Karpas-422 (cell line): ENCODE measurements around the gene ZNF45. TPM values are rescaled to one million over a fixed set of nuclear protein-coding genes. Genes with fewer than 3 reads are reported as not detected.

ENCODE experiments used
- DNase-seq: peaks from one replicate; pipeline ENCODE4 v3.0.0-alpha.2; 2015
- H2AFZ ChIP-seq: fragments of 200-600 bp; sonication (generic); 2 replicates; pipeline ENCODE4 v1.6.1; 2014; ENCODE audit warnings: antibody characterized with exemption, low read length, mixed read lengths
- H3K27ac ChIP-seq: fragments of 200-600 bp; sonication (generic); 2 replicates; pipeline ENCODE4 v1.5.1; 2014; ENCODE audit warnings: mild to moderate bottlenecking, low read length, moderate library complexity
- H3K27me3 ChIP-seq: fragments of 200-600 bp; sonication (generic); 2 replicates; pipeline ENCODE4 v1.6.1; 2014; ENCODE audit warnings: low read length, mixed read lengths
- H3K36me3 ChIP-seq: fragments of 200-600 bp; sonication (generic); 2 replicates; pipeline ENCODE4 v1.6.1; 2014; ENCODE audit warnings: low read length, mixed read lengths; ENCODE audit not compliant: insufficient read depth
- H3K4me1 ChIP-seq: fragments of 200-600 bp; sonication (generic); 2 replicates; pipeline ENCODE4 v1.6.1; 2014; ENCODE audit warnings: mild to moderate bottlenecking, low read length, mixed read lengths
- H3K4me2 ChIP-seq: fragments of 200-600 bp; sonication (generic); 2 replicates; pipeline ENCODE4 v1.6.1; 2014; ENCODE audit warnings: low read length, low read depth, mild to moderate bottlenecking; ENCODE audit not compliant: poor library complexity, severe bottlenecking
- H3K4me3 ChIP-seq: fragments of 200-600 bp; sonication (generic); 2 replicates; pipeline ENCODE4 v1.5.1; 2014; ENCODE audit warnings: mild to moderate bottlenecking, antibody characterized with exemption, low read length, mixed read lengths
- H3K79me2 ChIP-seq: fragments of 200-600 bp; sonication (generic); 2 replicates; pipeline ENCODE4 v1.6.1; 2014; ENCODE audit warnings: mild to moderate bottlenecking, low read length, mixed read lengths
- H3K9ac ChIP-seq: fragments of 200-600 bp; sonication (generic); 2 replicates; pipeline ENCODE4 v1.6.0; 2014; ENCODE audit warnings: low read length
- H3K9me2 ChIP-seq: fragments of 200-600 bp; sonication (generic), shearing (Covaris generic); replicated peaks from 2 replicates; pipeline ENCODE4 v1.6.0; 2014; ENCODE audit warnings: mild to moderate bottlenecking, low read length, moderate library complexity; ENCODE audit not compliant: insufficient read depth
- H3K9me3 ChIP-seq: fragments of 300-700, 200-600 bp; sonication (generic); 2 replicates; pipeline ENCODE4 v1.6.1; 2014; ENCODE audit warnings: low read length, mixed read lengths
- H4K20me1 ChIP-seq: fragments of 200-600 bp; sonication (generic); 2 replicates; pipeline ENCODE4 v1.6.1; 2014; ENCODE audit warnings: mild to moderate bottlenecking, antibody characterized with exemption, low read length, low read depth; ENCODE audit not compliant: insufficient read depth
- total RNA-seq: library from RNA; depleted of rRNA; stranded (reverse); fragments of >200 nt; shearing (Covaris generic); gene quantifications from 2 replicates; pipeline ENCODE4 v1.2.3, GENCODE V29; 2014; ENCODE audit warnings: low replicate concordance

ZNF45 gene
- total RNA-seq, 1 experiment from 2014 or later: 21.7 TPM

- no peak overlapping the region for H3K4me2 ChIP-seq
- peaks cover 4% of the 10 kb centered on the region for H3K4me1 ChIP-seq
- no peak overlapping the region for H3K27ac ChIP-seq
- no peaks in the 10 kb centered on the region for H4K20me1 ChIP-seq
- no peaks in the 10 kb centered on the region for H3K36me3 ChIP-seq
- DNase-seq: no peak
- no peaks in the 10 kb centered on the region for H3K9me2 ChIP-seq
- peaks cover 8% of the 10 kb centered on the region; the same call in 1 of the 2 replicates for H3K9me3 ChIP-seq
- no peak overlapping the region for H3K4me3 ChIP-seq
- no peak overlapping the region for H2AFZ ChIP-seq
- no peaks in the 10 kb centered on the region for H3K79me2 ChIP-seq
- no peaks in the 10 kb centered on the region for H3K27me3 ChIP-seq
- H3K9ac ChIP-seq: no peak overlapping the region
Observed at GRCh38 chr19:43905897-43906296, 29.2 kb downstream of the ZNF45 start.

- Histone ChIP-seq H3K79me2 (no peaks in the 10 kb centered on the region), H3K27me3 (no peaks in the 10 kb centered on the region), H3K9me2 (no peaks in the 10 kb centered on the region), H2AFZ (no peak overlapping the region), H3K9me3 (peaks cover 4% of the 10 kb centered on the region; the same call in 1 of the 2 replicates), H3K9ac (no peak overlapping the region), H3K36me3 (no peaks in the 10 kb centered on the region), H4K20me1 (no peaks in the 10 kb centered on the region), H3K4me3 (peak overlapping the region; percentile 64), H3K4me2 (no peak overlapping the region), H3K27ac (no peak overlapping the region), H3K4me1 (peaks cover 4% of the 10 kb centered on the region)
- no peak for DNase-seq
Observed at GRCh38 chr19:43902399-43902798, 32.7 kb downstream of the ZNF45 start.

GRCh38 chr19:43901395-43902390 lies 33.4 kb downstream of the ZNF45 start:
- DNase-seq: peak; percentile 64
- Histone ChIP-seq H3K27ac (no peak overlapping the region), H3K4me2 (peak overlapping the region; percentile 51)

GRCh38 chr19:43895727-43896308 lies 39.3 kb downstream of the ZNF45 start:
- H3K4me1 ChIP-seq: no peaks in the 10 kb centered on the region
- H3K36me3 ChIP-seq: no peaks in the 10 kb centered on the region

More at GRCh38 chr19:43901395-43902390, 33.4 kb downstream of the ZNF45 start:
- Histone ChIP-seq H3K9ac (peak overlapping the region; percentile 54), H4K20me1 (no peaks in the 10 kb centered on the region), H3K36me3 (no peaks in the 10 kb centered on the region), H3K27me3 (no peaks in the 10 kb centered on the region), H3K4me1 (peaks cover 4% of the 10 kb centered on the region), H3K79me2 (no peaks in the 10 kb centered on the region), H3K9me2 (no peaks in the 10 kb centered on the region), H2AFZ (peak overlapping the region; percentile 93), H3K9me3 (peaks cover 4% of the 10 kb centered on the region; the same call in 1 of the 2 replicates), H3K4me3 (peak overlapping the region; percentile 64)

GRCh38 chr19:43883864-43884263 lies 51.2 kb downstream of the ZNF45 start, which contains the start of gene ZNF404:
ZNF404 (minus strand) TSS chr19:43883964.
- no peak within 1 kb of the TSS for H2AFZ ChIP-seq
- peaks cover 2% of the 10 kb centered on the region; the same call in 1 of the 2 replicates for H3K27me3 ChIP-seq
- no peaks in the 10 kb centered on the region for H3K4me1 ChIP-seq
- no peaks in the 10 kb centered on the region for H4K20me1 ChIP-seq
- no peaks in the 10 kb centered on the region for H3K79me2 ChIP-seq
- DNase-seq: no peak
- H3K4me2 ChIP-seq: no peak within 1 kb of the TSS
- no peak within 1 kb of the TSS for H3K4me3 ChIP-seq
- no peak within 1 kb of the TSS for H3K27ac ChIP-seq
- H3K9ac ChIP-seq: no peak within 1 kb of the TSS
- H3K36me3 ChIP-seq: no peaks in the 10 kb centered on the region
- H3K9me3 ChIP-seq: peaks cover 20% of the 10 kb centered on the region
- H3K9me2 ChIP-seq: no peaks in the 10 kb centered on the region

More at GRCh38 chr19:43895727-43896308, 39.3 kb downstream of the ZNF45 start:
- Histone ChIP-seq H2AFZ (no peak overlapping the region), H3K27ac (no peak overlapping the region), H4K20me1 (no peaks in the 10 kb centered on the region), H3K4me2 (no peak overlapping the region), H3K4me3 (no peak overlapping the region), H3K9ac (no peak overlapping the region), H3K9me2 (0 out of 2 replicates have a peak, but pooled peaks cover 6% of the 10 kb centered on the region), H3K27me3 (no peaks in the 10 kb centered on the region), H3K9me3 (no peaks in the 10 kb centered on the region), H3K79me2 (no peaks in the 10 kb centered on the region)
- no peak for DNase-seq

- no peak overlapping the region for H3K9ac ChIP-seq
- no peaks in the 10 kb centered on the region for H3K36me3 ChIP-seq
- no peak for DNase-seq
- no peaks in the 10 kb centered on the region for H3K9me2 ChIP-seq
- no peak overlapping the region for H2AFZ ChIP-seq
- no peaks in the 10 kb centered on the region for H4K20me1 ChIP-seq
- H3K27ac ChIP-seq: no peak overlapping the region
- peaks cover 2% of the 10 kb centered on the region; the same call in 1 of the 2 replicates for H3K27me3 ChIP-seq
- H3K4me2 ChIP-seq: no peak overlapping the region
- no peaks in the 10 kb centered on the region for H3K79me2 ChIP-seq
- peaks cover 33% of the 10 kb centered on the region for H3K9me3 ChIP-seq
- no peak overlapping the region for H3K4me3 ChIP-seq
- H3K4me1 ChIP-seq: no peaks in the 10 kb centered on the region
Observed at GRCh38 chr19:43880483-43880882, 54.6 kb downstream of the ZNF45 start.

GRCh38 chr19:43872547-43873336 lies 62.3 kb downstream of the ZNF45 start:
- Histone ChIP-seq H3K9ac (no peak overlapping the region), H3K79me2 (no peaks in the 10 kb centered on the region), H3K36me3 (0 out of 2 replicates have a peak, but pooled peaks cover 3% of the 10 kb centered on the region), H3K9me2 (no peaks in the 10 kb centered on the region), H4K20me1 (no peaks in the 10 kb centered on the region), H2AFZ (no peak overlapping the region), H3K4me2 (no peak overlapping the region), H3K4me1 (no peaks in the 10 kb centered on the region), H3K4me3 (no peak overlapping the region), H3K9me3 (peaks cover 59% of the 10 kb centered on the region), H3K27ac (no peak overlapping the region), H3K27me3 (no peaks in the 10 kb centered on the region)
- no peak for DNase-seq
